ENCODE measurements around the gene SND1.
A peak's percentile ranks its signal among the peaks of the same experiment; 100 is the strongest.
"Not testable (repeated sequence)": the region's sequence is repeated elsewhere in the genome, so short reads cannot be mapped to it uniquely, and the experiment has no call there.

Gene SND1

GRCh38 chr7:127946111-127946510 lies 294.1 kb downstream of the SND1 start:
- no peak for DNase-seq

- no peak for DNase-seq
These were observed 294.9 kb downstream of the SND1 start for GRCh38 chr7:127946847-127947246.

DNA sequence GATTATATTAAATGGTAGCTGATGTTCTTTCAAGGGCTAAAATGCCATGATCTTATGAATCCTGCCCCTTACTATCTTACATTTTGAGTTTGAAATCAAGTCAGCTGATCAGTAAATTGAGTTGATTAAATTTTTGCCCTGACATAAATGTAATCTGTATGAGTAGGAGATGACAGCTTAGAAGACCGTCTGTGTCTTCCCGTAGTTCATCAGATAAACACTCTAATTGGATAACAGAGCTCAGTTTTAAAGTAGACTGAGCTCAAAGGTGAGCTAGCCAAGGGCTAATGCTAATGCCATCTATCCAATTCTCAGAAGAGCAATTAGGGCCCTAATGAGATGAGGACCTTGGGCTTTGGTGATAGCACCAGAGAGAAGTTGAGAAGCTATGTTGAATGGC lies 296.3 kb downstream of the SND1 start:
- DNase-seq, result no peak

GRCh38 chr7:127948930-127949329 lies 296.9 kb downstream of the SND1 start:
- DNase-seq, result no peak

DNA sequence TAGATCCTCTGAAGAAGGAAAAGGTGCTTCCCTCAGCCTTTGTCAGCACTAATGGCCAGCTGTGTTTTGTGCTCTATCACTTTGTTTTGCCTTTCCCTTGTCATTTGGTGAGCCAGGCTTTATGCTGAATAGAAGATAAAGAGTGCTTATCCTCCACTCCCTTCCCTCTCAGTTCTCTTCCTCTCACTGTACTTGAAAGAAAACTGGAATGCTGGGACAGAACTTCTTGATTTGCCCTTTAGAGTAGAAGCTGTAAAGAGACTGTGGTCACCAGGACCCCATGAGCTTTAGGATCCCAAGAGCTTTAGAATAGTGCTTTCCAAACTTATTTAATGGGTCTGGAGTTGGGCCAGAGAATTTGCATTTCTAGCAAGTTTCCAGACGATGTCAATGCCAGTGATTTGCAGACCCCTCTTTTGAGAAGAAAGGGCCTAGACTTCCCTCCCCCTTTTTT lies 297.8 kb downstream of the SND1 start:
- DNase-seq, result no peak

DNA sequence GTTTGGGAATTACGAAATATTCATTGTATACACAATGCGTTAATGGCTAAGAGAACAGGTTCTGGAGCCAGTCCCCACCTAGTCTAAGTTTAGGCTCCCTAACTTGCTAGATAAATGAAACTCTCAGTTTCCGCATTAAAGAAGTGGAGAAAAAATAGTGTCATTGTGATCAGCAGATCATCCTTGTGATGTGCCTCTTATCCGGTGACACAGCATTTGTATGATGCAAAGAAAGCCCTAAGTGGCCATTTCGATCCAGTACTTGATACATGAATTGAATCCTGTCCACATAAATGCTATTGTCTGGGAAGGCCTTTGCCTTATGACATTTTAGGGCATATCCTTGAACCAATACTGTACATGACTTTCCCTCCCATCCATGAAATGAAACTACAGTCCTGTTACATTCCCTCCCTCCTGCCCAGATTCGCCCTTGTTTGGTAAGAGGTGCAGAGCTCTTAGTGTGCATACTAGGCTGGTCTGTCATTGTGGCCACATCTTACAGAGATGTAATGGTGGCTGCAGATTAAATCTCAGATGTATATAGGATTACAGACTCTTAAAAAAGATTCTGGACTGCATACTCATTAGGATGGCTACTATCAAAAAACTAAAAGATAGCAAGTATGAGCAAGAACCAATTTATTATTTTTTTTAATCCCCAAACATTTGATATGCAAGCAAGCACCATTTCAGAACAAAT lies 298.4 kb downstream of the SND1 start:
- no peak for DNase-seq

DNA sequence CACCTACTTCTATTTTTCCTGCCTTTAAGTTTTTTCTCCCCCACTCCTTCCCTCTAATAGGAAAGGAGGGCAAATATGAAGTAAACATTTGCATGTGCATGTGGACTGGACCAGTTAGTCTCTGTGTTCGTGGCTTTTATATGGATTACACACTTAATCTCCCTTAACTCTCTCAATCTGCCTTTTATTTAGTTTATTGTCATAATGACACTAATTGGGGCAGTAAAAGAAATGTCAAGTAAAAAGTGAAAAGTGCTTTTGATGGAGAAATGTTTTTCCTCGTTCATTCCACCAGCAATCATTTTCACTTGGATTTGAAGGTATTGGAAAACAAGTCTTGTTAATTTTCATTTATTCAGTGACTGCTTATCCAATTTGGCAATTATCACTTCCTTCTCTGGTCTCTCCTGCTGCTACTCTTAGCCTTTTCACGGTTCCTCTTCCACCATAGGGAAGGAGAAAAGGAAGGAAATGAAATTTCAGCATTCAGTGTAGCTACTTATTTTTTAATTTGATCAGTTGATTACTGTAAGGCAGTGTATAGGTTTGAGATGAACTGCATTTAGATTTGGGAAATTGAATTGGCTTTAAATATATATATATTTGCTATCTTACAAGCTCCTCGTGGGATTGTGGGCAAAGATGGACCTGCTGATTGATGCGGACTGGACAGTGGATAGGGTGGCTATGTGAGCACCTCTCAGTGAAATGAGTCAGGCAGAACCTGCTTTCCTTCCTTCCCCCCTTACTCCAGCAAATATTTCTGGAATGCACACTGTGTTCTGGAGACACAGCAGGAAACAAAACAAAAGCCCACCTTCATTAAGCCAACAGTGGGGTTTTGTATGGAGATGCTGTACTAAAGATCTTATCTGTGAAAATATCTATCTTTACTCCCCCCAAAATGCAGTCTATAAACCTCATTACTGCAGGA lies 301.7 kb downstream of the SND1 start:
- no peak for DNase-seq

GRCh38 chr7:127954357-127954748 lies 302.4 kb downstream of the SND1 start:
- DNase-seq, result no peak

DNA sequence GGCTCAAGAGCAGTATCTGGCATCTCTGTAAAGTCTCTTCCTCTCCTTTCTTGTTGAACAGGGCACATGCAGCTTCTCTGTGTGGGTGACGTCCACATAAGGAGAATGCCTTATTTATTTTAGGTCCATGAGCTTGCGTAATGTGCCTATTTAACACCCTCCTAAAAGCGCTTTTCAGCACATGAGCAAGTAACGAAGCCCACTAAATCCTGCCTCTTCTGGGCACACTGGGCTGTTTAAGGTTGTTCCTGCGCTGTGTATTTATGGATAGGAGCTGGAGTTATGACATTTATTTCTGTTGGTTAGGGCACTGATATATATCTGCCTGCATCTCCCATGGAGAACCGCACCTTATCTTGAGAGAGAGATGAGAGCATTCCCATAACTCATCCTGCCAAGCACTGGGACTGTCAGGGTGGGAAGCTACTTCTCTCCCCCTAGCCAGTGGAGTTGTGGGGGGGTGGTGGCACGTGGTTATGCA lies 303.1 kb downstream of the SND1 start:
- DNase-seq, result no peak

GRCh38 chr7:127957886-127958285 lies 305.9 kb downstream of the SND1 start:
- no peak for DNase-seq

DNA sequence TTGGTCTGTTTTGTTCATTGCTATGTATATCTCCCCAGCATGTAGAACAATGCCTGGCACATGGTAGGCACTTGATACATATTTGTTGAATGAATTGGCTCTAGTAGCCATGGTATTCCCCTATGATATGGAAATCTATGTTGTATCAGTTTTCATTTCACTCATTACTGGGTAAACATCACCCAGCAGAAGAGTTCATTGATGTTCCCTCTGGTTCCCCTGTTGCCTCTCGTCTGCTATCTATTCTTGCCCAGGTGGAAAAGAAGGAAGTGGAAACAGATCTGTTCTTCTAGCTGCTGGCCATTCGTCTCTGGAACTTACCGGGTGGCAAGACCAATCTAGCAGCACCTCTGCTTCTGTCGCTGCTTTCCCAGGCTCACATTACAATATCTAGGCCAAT lies 307.8 kb downstream of the SND1 start:
- no peak for DNase-seq

- DNase-seq, result no peak
These were observed 309.9 kb downstream of the SND1 start for GRCh38 chr7:127961786-127962453.

DNA sequence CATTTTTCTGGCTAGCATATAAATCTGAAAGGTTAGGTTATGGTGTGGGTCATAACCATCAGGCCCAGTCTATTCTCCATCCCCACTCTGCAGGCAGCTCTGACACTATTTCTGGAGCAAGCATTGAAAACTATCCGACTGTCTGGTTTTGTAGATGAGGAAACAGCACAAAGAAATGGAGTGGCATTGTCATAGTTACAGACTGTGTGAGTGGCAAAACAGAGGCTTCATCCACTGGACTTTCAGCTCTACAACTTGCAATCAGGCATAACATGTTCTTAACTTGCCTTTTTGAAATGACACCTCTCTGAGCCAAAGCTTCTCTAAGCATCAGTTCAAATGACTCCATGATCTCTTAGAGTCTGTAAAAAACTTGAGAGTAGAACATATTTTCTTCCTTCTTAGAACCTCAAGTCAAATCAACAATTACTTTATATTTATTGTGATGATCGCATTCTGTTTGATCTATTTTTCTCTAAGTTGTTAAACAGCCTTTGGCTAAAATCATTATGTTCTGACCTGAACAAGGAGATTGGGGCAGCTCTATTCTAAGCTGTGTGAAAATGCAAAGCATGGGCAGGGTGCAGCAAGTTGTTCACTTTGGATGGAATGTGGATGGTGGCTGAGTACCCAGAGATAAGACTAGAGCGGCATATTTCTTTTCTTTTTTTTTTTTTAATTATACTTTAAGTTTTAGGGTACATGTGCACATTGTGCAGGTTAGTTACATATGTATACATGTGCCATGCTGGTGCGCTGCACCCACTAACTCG lies 310.8 kb downstream of the SND1 start:
- no peak for DNase-seq

GRCh38 chr7:127963850-127964249 lies 311.9 kb downstream of the SND1 start:
- DNase-seq, result not testable (repeated sequence)

DNA sequence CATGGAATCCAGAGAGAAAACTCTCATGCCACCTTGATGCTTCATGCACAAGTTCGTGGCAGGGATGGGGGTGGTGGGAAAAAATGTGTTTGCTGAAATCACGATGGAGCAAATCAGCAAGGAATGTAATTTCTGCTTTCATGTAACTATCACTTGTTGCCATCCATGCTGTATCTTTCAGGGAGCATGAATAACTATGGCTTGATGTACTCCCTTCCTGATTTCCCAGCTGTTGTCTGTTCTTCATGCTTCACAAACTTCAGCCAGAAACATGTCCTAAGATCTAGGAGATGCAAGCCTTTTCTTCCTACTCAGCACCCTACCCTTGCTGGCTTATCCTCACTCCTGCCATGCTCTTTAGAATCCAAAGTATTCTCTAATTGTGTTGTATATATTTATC lies 315.3 kb downstream of the SND1 start:
- no peak for DNase-seq

DNA sequence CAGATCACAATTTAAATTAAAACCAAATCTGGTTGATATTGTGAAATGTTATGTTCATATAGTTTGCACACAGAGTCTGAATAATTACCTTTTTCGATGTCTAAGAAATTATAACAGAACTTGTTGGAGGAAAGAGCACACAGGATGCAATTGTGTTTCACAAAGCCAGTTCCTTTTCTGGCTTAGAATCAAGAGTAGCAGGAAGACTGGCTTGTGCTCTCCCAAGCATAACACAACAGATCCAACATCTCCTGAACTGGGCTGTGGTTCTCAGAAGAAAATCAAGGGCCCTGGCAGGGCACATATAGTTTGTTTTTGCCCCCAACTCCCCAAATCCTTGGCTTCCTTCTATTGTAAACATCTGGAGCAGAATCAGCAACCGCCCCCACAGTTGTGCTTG lies 316.6 kb downstream of the SND1 start:
- no peak for DNase-seq

DNA sequence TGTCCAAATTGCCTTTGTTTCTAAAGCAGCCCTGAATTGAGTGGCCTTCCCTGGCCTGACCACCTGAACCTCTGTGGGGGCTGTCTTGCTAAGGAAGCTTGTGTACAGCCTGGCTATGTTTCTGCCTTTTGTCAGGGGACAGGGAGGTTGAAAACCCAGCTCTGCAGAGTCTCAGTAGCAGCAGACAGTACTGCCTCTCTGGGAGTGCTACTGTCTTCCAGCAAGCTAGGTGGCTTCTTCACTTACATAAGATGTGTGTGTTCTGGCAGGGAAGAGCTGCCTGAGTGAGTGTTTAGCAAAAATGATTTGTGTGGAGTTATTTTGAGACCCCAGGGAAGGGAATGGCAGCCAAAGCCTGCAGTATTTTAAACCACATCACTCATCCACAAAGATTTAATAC lies 321.8 kb downstream of the SND1 start:
- peak; percentile 14 for DNase-seq

GRCh38 chr7:127974446-127975035 lies 322.5 kb downstream of the SND1 start:
- DNase-seq, result peak; percentile 54

- DNase-seq, result peak; percentile 55
These were observed 324.2 kb downstream of the SND1 start for GRCh38 chr7:127976056-127976737.

DNA sequence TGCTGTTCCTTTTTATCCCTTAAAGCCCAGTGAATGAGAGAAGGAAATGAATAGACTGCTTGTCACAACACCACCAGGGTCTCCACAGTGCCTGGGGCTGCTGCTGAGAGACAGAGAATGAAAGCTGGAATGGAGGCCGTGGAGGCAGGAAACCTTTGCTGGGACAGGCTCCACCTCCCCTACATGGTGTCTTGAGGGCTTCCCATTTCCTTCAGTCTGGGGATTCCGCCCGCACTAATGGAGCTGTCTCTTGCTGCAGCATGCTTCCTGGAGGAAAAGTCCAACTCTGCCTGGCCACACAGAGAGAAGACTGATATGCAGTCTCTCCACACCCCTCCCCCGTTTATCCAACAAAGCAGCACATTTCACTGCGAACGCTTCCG lies 324.7 kb downstream of the SND1 start:
- DNase-seq, result peak; percentile 34

GRCh38 chr7:127978421-127978820 lies 326.4 kb downstream of the SND1 start:
- no peak for DNase-seq
